ENCODE data around the gene LRP4. TPM values are rescaled to one million over a fixed set of nuclear protein-coding genes. Genes with fewer than 3 reads are reported as not detected.

The LRP4 gene
- polyA plus RNA-seq, 1 experiment = 3.8 TPM

DNA sequence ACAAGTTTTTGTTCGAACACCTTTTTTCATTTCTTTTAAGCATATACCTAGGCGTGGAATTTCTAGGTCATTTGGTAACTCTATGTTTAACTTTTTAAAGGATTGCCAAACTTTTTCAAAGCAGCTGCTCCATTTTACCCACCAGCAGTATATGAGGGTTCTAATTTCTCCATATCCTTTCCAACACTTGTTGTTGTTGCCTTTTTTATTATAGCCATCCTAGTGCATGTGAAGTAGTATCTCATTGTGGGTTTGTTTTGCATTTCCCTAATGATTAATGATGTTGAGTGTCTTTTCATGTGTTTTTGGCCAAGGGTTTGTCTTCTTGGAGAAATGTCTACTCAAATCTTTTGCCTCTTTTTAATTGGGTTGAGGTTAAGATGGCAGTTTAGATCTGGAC, 42.7 kb upstream of the LRP4 start:
- ChIA-PET CTCF (no interaction called here), POLR2A (no interaction called here)
- no peak for TF ChIP-seq CTCF (IDR thresholded peaks at IDR 0.05; ENCODE audit: low read depth, low read length)
- H3K27ac ChIP-seq (ENCODE audit: low read depth, low read length) = no peak overlapping the region
- no peak overlapping the region for H3K4me3 ChIP-seq (ENCODE audit: low read depth, low read length)
- DNase-seq (ENCODE audit: low read depth, low spot score) = no peak
- peaks cover 4% of the 10 kb centered on the region for H3K9me3 ChIP-seq (ENCODE audit: control insufficient read depth, insufficient read depth, low read length)
- H3K27me3 ChIP-seq (ENCODE audit: control insufficient read depth, insufficient read depth, low read length) = no peaks in the 10 kb centered on the region

DNA sequence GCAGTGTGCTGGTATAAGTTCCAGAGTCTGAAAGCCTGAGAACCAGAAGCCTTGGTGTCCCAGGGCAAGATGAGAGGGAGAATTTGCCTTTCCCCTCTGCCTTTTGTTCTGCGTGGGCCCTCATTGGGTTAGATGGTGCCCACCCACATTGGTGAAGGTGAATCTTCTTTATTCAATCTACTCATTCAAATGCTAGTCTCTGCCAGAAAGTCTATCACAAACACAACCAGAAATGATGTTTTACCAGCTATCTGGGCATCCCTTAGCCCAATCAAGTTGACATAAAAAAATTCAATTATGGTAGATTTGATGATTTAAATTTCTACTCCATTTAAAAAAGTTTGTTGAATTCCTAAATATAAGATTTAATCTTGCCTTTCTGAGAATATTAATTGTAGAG, 40.4 kb upstream of the LRP4 start:
- no peak for TF ChIP-seq CTCF (IDR thresholded peaks at IDR 0.05; ENCODE audit: low read depth, low read length)

DNA sequence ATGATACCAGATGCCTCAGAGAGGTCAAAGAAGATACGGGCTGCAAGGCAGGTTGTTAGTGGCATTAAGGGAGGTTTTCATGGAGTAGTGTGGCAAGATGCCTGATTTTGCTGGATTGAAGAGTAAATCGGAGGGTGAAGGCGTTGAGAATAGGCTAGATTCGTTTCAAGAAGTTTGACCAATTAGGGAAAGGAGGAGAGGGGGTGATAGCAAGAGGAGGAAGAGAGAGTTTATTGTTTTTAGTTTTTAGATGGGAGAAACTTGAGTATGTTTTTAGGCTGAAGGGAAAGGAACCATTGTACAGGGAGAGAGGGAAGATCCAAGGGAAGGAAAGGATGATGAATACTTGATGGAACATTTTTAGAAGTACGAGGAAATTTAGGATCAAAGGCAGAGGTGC, 34.7 kb upstream of the LRP4 start:
- ChIA-PET CTCF (no interaction called here), POLR2A (interaction anchor here (0.7 kb wide), 1 partner anchor 34 kb away, joined by 3 read pairs; no protein-coding TSS in a partner anchor)
- no peak for DNase-seq (ENCODE audit: low read depth, low spot score)
- H3K9me3 ChIP-seq (ENCODE audit: control insufficient read depth, insufficient read depth, low read length) = no peaks in the 10 kb centered on the region
- no peak overlapping the region for H3K4me3 ChIP-seq (ENCODE audit: low read depth, low read length)
- no peak for TF ChIP-seq CTCF (IDR thresholded peaks at IDR 0.05; ENCODE audit: low read depth, low read length)
- H3K27me3 ChIP-seq (ENCODE audit: control insufficient read depth, insufficient read depth, low read length) = no peaks in the 10 kb centered on the region
- H3K27ac ChIP-seq (ENCODE audit: low read depth, low read length) = no peak overlapping the region

More for the DNA sequence above, 40.4 kb upstream of the LRP4 start:
- no peak overlapping the region for H3K4me3 ChIP-seq (ENCODE audit: low read depth, low read length)
- DNase-seq (ENCODE audit: low read depth, low spot score) = no peak
- peaks cover 4% of the 10 kb centered on the region; the same call in 1 of the 2 replicates for H3K9me3 ChIP-seq (ENCODE audit: control insufficient read depth, insufficient read depth, low read length)
- no peaks in the 10 kb centered on the region for H3K27me3 ChIP-seq (ENCODE audit: control insufficient read depth, insufficient read depth, low read length)
- ChIA-PET CTCF (no interaction called here), POLR2A (no interaction called here)
- H3K27ac ChIP-seq (ENCODE audit: low read depth, low read length) = no peak overlapping the region

DNA sequence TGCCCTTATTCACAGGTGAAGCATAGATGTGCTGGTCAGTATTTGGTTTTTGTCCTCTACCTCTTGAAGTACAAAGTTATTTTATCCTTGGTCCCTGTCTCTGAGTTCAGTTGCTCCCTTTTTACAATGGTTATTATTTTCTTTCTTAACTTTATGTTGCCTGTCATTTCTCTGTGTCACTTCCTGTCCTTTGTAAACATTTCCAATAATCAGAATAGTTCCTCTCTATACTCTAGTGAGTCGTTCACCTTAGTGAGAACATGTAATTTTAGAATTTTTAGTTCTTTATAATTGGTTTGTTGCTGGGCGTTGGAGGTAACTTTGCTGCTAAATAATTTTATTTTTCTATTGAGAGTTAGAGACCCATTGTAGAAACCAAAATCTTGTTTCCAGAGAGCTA, 34.2 kb upstream of the LRP4 start:
- no peaks in the 10 kb centered on the region for H3K9me3 ChIP-seq (ENCODE audit: control insufficient read depth, insufficient read depth, low read length)
- no peak for TF ChIP-seq CTCF (IDR thresholded peaks at IDR 0.05; ENCODE audit: low read depth, low read length)
- ChIA-PET CTCF (no interaction called here), POLR2A (no interaction called here)
- no peak for DNase-seq (ENCODE audit: low read depth, low spot score)
- H3K4me3 ChIP-seq (ENCODE audit: low read depth, low read length) = no peak overlapping the region
- no peaks in the 10 kb centered on the region for H3K27me3 ChIP-seq (ENCODE audit: control insufficient read depth, insufficient read depth, low read length)
- no peak overlapping the region for H3K27ac ChIP-seq (ENCODE audit: low read depth, low read length)

DNA sequence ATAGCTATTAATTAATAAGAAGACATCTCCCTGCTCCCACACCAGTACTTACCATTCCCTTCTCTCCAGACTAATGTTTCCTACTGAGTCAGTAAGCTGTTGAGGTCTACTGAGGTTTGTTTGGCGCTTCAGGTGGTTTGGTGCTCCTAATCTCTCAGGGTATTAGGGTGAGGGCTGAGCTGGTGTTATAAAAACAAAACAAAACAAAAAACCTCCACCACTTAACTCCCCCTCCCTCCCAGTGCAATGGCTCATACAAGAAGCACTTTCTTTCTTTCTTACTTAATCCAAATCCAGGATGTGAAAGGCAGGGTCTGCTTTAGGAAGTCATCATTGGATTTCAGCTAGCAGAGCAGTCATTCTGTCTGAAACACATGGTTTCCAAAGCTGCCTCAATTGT, 33.5 kb upstream of the LRP4 start:
- ChIA-PET CTCF (no interaction called here), POLR2A (no interaction called here)
- no peak for TF ChIP-seq CTCF (IDR thresholded peaks at IDR 0.05; ENCODE audit: low read depth, low read length)

More for the DNA sequence above, 33.5 kb upstream of the LRP4 start:
- H3K4me3 ChIP-seq (ENCODE audit: low read depth, low read length) = no peak overlapping the region
- no peaks in the 10 kb centered on the region for H3K27me3 ChIP-seq (ENCODE audit: control insufficient read depth, insufficient read depth, low read length)
- DNase-seq (ENCODE audit: low read depth, low spot score) = no peak
- H3K27ac ChIP-seq (ENCODE audit: low read depth, low read length) = no peak overlapping the region
- H3K9me3 ChIP-seq (ENCODE audit: control insufficient read depth, insufficient read depth, low read length) = no peaks in the 10 kb centered on the region
